HG02759 (cell line): Measurements from ENCODE around the gene GRID1.

Source experiments
- ATAC-seq: cut with Tn5 transposase; IDR thresholded peaks from one replicate; pipeline ENCODE4 v1.9.1; 2021; ENCODE audit warnings: mild to moderate bottlenecking, moderate library complexity; ENCODE audit not compliant: unreplicated experiment

Gene GRID1

GRCh38 chr10:85920311-85920710 is 446.3 kb downstream of the GRID1 start:
- no peak for ATAC-seq

- ATAC-seq = no peak
These were observed 447.0 kb downstream of the GRID1 start for GRCh38 chr10:85919491-85920021.

GRCh38 chr10:85918371-85918770 is 448.2 kb downstream of the GRID1 start:
- ATAC-seq = no peak

- ATAC-seq = no peak
These were observed 449.0 kb downstream of the GRID1 start for GRCh38 chr10:85917601-85918000.

GRCh38 chr10:85916994-85917573 is 449.5 kb downstream of the GRID1 start:
- ATAC-seq = no peak

GRCh38 chr10:85916286-85916685 is 450.3 kb downstream of the GRID1 start:
- ATAC-seq = no peak

GRCh38 chr10:85915245-85915846 is 451.2 kb downstream of the GRID1 start:
- ATAC-seq = no peak

- ATAC-seq = no peak
These were observed 451.9 kb downstream of the GRID1 start for GRCh38 chr10:85914720-85915119.

- ATAC-seq = no peak
These were observed 458.1 kb downstream of the GRID1 start for GRCh38 chr10:85908462-85908861.

- no peak for ATAC-seq
These were observed 464.5 kb downstream of the GRID1 start for GRCh38 chr10:85902051-85902450.

- no peak for ATAC-seq
These were observed 465.0 kb downstream of the GRID1 start for GRCh38 chr10:85901599-85901998.

- no peak for ATAC-seq
These were observed 466.1 kb downstream of the GRID1 start for GRCh38 chr10:85900487-85900886.

- ATAC-seq = no peak
These were observed 466.5 kb downstream of the GRID1 start for GRCh38 chr10:85900061-85900460.

- no peak for ATAC-seq
These were observed 475.1 kb downstream of the GRID1 start for GRCh38 chr10:85891472-85891871.

GRCh38 chr10:85888559-85888958 is 478.0 kb downstream of the GRID1 start:
- no peak for ATAC-seq

GRCh38 chr10:85888004-85888403 is 478.6 kb downstream of the GRID1 start:
- ATAC-seq = no peak

GRCh38 chr10:85874208-85874607 is 492.4 kb downstream of the GRID1 start:
- peak; percentile 71 for ATAC-seq

- ATAC-seq = no peak
These were observed 493.5 kb downstream of the GRID1 start for GRCh38 chr10:85873063-85873462.

- no peak for ATAC-seq
These were observed 497.7 kb downstream of the GRID1 start for GRCh38 chr10:85868627-85869499.

GRCh38 chr10:85864868-85865526 is 501.6 kb downstream of the GRID1 start:
- ATAC-seq = no peak

- ATAC-seq = no peak
These were observed 502.4 kb downstream of the GRID1 start for GRCh38 chr10:85864173-85864549.
